MM.1S (cell line): Measurements from ENCODE around the gene TTBK1.

Source experiments
- EZH2phosphoT487 ChIP-seq: fragments of 300-600 bp; sonication (generic); IDR thresholded peaks from 2 replicates; pipeline ENCODE4 v1.6.1; 2018; ENCODE audit warnings: antibody characterized with exemption, low read length
- TF ChIP-seq, protein P1 (sequence below): fragments of 300-600 bp; sonication (generic); IDR thresholded peaks from 2 replicates; pipeline ENCODE4 v1.5.1; 2016; ENCODE audit warnings: antibody characterized with exemption, low read length, mixed read lengths

DNA sequence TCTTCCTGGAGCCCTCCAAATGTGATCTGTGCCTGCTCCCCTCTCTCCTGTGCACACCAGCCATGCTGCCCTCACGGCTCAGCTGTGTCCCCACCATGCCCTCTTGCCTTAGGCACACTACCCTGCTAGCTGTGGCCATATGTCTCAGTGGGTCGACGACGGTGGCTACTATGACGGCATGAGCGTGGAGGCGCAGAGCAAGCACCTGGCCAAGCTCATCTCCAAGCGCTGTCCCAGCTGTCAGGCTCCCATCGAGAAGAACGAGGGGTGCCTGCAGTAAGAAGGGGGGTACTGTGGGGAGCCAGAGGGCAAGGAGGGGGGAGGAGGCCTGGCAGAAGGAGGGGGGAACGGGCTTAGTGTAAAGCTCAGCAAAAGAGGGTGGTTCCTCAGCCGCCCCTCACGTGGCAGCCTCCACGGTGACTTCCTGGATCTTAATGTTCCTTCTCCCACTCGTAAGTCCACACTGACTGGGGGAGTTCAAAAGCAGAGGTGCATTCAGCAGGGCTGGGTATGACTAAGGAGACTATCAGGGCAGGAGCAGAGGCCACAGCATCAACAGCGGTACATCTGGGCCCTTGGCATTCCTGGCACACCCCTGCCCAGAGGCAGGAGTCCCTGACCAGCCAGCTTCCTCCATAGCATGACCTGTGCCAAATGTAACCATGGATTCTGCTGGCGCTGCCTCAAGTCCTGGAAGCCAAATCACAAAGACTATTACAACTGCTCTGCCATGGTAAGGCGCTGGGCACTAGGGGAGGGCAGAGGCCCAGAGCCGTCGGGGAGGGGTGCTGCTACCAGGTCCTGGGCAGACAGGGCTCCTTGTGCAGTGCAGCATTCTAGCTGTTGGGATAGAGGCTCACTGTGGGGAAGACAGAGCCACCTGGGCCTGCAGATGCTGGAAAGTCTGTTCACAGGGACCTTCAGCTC lies 22.0 kb upstream of the TTBK1 start:
- TF ChIP-seq, protein P1, sequence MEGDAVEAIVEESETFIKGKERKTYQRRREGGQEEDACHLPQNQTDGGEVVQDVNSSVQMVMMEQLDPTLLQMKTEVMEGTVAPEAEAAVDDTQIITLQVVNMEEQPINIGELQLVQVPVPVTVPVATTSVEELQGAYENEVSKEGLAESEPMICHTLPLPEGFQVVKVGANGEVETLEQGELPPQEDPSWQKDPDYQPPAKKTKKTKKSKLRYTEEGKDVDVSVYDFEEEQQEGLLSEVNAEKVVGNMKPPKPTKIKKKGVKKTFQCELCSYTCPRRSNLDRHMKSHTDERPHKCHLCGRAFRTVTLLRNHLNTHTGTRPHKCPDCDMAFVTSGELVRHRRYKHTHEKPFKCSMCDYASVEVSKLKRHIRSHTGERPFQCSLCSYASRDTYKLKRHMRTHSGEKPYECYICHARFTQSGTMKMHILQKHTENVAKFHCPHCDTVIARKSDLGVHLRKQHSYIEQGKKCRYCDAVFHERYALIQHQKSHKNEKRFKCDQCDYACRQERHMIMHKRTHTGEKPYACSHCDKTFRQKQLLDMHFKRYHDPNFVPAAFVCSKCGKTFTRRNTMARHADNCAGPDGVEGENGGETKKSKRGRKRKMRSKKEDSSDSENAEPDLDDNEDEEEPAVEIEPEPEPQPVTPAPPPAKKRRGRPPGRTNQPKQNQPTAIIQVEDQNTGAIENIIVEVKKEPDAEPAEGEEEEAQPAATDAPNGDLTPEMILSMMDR = no peak
- no peak for TF ChIP-seq EZH2phosphoT487
